A549 treated with RU486 at 1 μM for 4 hours (cell line): ENCODE measurements around the gene PLAC8. TPM values are rescaled to one million over a fixed set of nuclear protein-coding genes. Genes with fewer than 3 reads are reported as not detected.

ENCODE experiments used
- total RNA-seq: library from RNA; stranded (reverse); fragments of 200-300 nt; extraction: Qiagen RNA extraction; gene quantifications from 5 replicates; pipeline ENCODE4 v1.2.3, GENCODE V29; 2022; ENCODE audit warnings: low read depth

The PLAC8 gene
- total RNA-seq: 0.66 to 1.6 TPM (median 1.1 TPM) in 5 replicates

GRCh38 chr4:83114576-83114975, at the start of gene PLAC8:
Gene PLAC8, minus strand, starts transcription at chr4:83114729. Its CDS starts 6,808 bp downstream, at chr4:83107921.

Other genes starting within 250 kb of the PLAC8 start
- 77.9 to 89.1 TPM (median 85.9 TPM) in 5 replicates for gene SEC31A, start 223.6 kb downstream of the PLAC8 start, total RNA-seq
- 1.0 to 2.6 TPM (median 1.8 TPM) in 5 replicates for gene THAP9, start 214.0 kb downstream of the PLAC8 start, total RNA-seq
- gene LIN54, start 103.9 kb downstream of the PLAC8 start, total RNA-seq: 4.1 to 7.8 TPM (median 7.2 TPM) in 5 replicates
- gene COPS4, start 79.5 kb downstream of the PLAC8 start, total RNA-seq: 23.3 to 39.3 TPM (median 26.5 TPM) in 5 replicates
- 17.8 to 21.5 TPM (median 19.3 TPM) in 5 replicates for gene COQ2, start 170.1 kb upstream of the PLAC8 start, total RNA-seq
- 1.1 to 1.8 TPM (median 1.3 TPM) in 5 replicates for gene HPSE, start 220.1 kb upstream of the PLAC8 start, total RNA-seq